Natural killer cell (primary cell): ENCODE results near the gene KCP. TPM values are rescaled to one million over a fixed set of nuclear protein-coding genes. Genes with fewer than 3 reads are reported as not detected.

Source experiments
- ATAC-seq, 3 donors: fragments of 150-1000 bp in 2 of 3; fragments of 200-7000 bp in 1 of 3; cut with Tn5 transposase; 1 replicate in 1 of 3; 2 replicates in 2 of 3; pipeline ENCODE4 v1.10.0; 2021; ENCODE audit warnings: mild to moderate bottlenecking in 2 of 3, moderate library complexity in 2 of 3
- DNase-seq, 2 donors: peaks; one replicate each; pipeline versions ENCODE4 v3.0.0 to v3.0.0-alpha.2; 2013 to 2021; ENCODE audit warnings: mixed read lengths in 1 of 2
- H3K27ac ChIP-seq: one replicate; pipeline ENCODE4 v1.5.1; 2013; ENCODE audit warnings: mild to moderate bottlenecking, low read length
- H3K27me3 ChIP-seq: one replicate; pipeline ENCODE4 v1.6.1; 2013; ENCODE audit warnings: low read length; ENCODE audit not compliant: control insufficient read depth, insufficient read depth
- H3K36me3 ChIP-seq: one replicate; pipeline ENCODE4 v1.6.1; 2013; ENCODE audit warnings: low read length; ENCODE audit not compliant: control insufficient read depth, insufficient read depth
- H3K4me1 ChIP-seq: one replicate; pipeline ENCODE4 v1.6.1; 2013; ENCODE audit warnings: low read length; ENCODE audit not compliant: control insufficient read depth, insufficient read depth
- H3K4me3 ChIP-seq: one replicate; pipeline ENCODE4 v1.5.1; 2013; ENCODE audit warnings: low read length
- H3K9me3 ChIP-seq: one replicate; pipeline ENCODE4 v1.6.1; 2013; ENCODE audit warnings: low read length; ENCODE audit not compliant: control insufficient read depth, insufficient read depth
- H3K27ac Mint-ChIP-seq, 2 donors: one replicate each; pipeline ENCODE4 v1.8.0; 2022; ENCODE audit warnings: mild to moderate bottlenecking in 2 of 2, mixed read lengths in 2 of 2, moderate library complexity in 1 of 2
- H3K27me3 Mint-ChIP-seq, 2 donors: one replicate each; pipeline ENCODE4 v1.8.0; 2022; ENCODE audit warnings: low read depth in 2 of 2, mixed read lengths in 2 of 2
- H3K36me3 Mint-ChIP-seq: one replicate; pipeline ENCODE4 v1.8.0; 2022; ENCODE audit warnings: mixed read lengths
- H3K4me1 Mint-ChIP-seq, 2 donors: one replicate each; pipeline ENCODE4 v1.8.0; 2022; ENCODE audit warnings: mixed read lengths in 2 of 2
- H3K4me3 Mint-ChIP-seq: one replicate; pipeline ENCODE4 v1.8.0; 2022; ENCODE audit warnings: mild to moderate bottlenecking, moderate library complexity, mixed read lengths
- H3K9me3 Mint-ChIP-seq, 2 donors: one replicate each; pipeline ENCODE4 v1.8.0; 2022; ENCODE audit warnings: mixed read lengths in 2 of 2
- CTCF ChIP-seq: fragments of 200-600 bp; IDR thresholded peaks from one replicate; pipeline ENCODE4 v1.8.0; 2022; ENCODE audit warnings: antibody characterized with exemption
- WGBS: methylation state at CpG from one replicate; pipeline ENCODE4 v1.1.7; 2013; ENCODE audit warnings: missing lambda C conversion rate; ENCODE audit not compliant: insufficient coverage; 5-methylcytosine and 5-hydroxymethylcytosine counted together
- intact Hi-C: fragments of 100-400 bp; cut with micrococcal nuclease; formaldehyde crosslinking; loops from one replicate; pipeline ENCODE4 v1.14.2; 2022
- total RNA-seq, 4 donors: library from RNA; stranded (reverse); fragments of 120-200 nt in 1 of 4; gene quantifications; one replicate each; pipeline versions ENCODE4 v1.2.3 to v1.2.4, GENCODE V29; 2013 to 2022

Gene KCP
- total RNA-seq, 3 donors from 2014 or later (not counting 1 experiment from before 2014, with no cell fraction given), result 0.49 to 0.95 TPM; not detected in 1

GRCh38 chr7:128865996-128866877 lies 44.3 kb downstream of the KCP start:
- peak overlapping the region; percentile 0 for H3K4me3 Mint-ChIP-seq
- ATAC-seq, result no peak
- peaks cover 0 to 5% of the 10 kb centered on the region in 2 donors for H3K27me3 Mint-ChIP-seq
- no peak overlapping the region for H3K27ac Mint-ChIP-seq
- peaks cover 30% of the 10 kb centered on the region for H3K4me1 ChIP-seq
- no peaks in the 10 kb centered on the region for H3K9me3 ChIP-seq
- no peaks in the 10 kb centered on the region for H3K9me3 Mint-ChIP-seq
- WGBS, result 97% methylated on average over 27 of the region's 27 CpGs
- H3K4me3 ChIP-seq, result no peak overlapping the region
- peaks cover 16 to 41% of the 10 kb centered on the region in 2 donors for H3K4me1 Mint-ChIP-seq
- no peak for DNase-seq
- H3K27me3 ChIP-seq, result peaks cover 3% of the 10 kb centered on the region
- intact Hi-C loops, result no loop called here
- H3K36me3 Mint-ChIP-seq, result no peaks in the 10 kb centered on the region
- peaks cover 7% of the 10 kb centered on the region for H3K36me3 ChIP-seq
- TF ChIP-seq CTCF, result no peak
- no peak overlapping the region for H3K27ac ChIP-seq

DNA sequence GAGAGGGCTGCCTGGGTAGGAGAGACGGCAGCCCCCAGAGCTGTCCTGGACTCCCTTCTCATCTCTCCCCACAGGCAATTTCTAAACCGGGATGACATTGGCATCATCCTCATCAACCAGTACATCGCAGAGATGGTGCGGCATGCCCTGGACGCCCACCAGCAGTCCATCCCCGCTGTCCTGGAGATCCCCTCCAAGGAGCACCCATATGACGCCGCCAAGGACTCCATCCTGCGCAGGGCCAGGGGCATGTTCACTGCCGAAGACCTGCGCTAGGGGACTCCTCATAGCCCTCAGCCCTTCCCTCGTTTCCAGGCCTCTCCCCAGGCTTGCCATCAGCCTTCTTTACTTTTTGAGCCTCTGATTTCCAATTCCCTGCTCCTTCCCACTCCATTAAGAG lies 45.2 kb downstream of the KCP start:
- Mint-ChIP-seq H3K36me3 (no peaks in the 10 kb centered on the region), H3K27me3 (peaks cover 0 to 4% of the 10 kb centered on the region in 2 donors), H3K27ac (peak overlapping the region in 1 of 2 donors; percentile 23), H3K9me3 (no peaks in the 10 kb centered on the region), H3K4me3 (peak overlapping the region; percentile 0), H3K4me1 (peaks cover 16 to 38% of the 10 kb centered on the region in 2 donors)
- Histone ChIP-seq H3K4me1 (peaks cover 29% of the 10 kb centered on the region), H3K36me3 (peaks cover 7% of the 10 kb centered on the region), H3K27ac (no peak overlapping the region), H3K4me3 (no peak overlapping the region), H3K9me3 (no peaks in the 10 kb centered on the region), H3K27me3 (peaks cover 3% of the 10 kb centered on the region)
- ATAC-seq (no peak), DNase-seq (no peak)
- intact Hi-C loops, result no loop called here
- 97% methylated on average over 12 of the region's 12 CpGs for WGBS
- TF ChIP-seq CTCF, result no peak

- no peaks in the 10 kb centered on the region for H3K9me3 ChIP-seq
- Mint-ChIP-seq H3K27me3 (no peaks in the 10 kb centered on the region), H3K9me3 (no peaks in the 10 kb centered on the region), H3K36me3 (no peaks in the 10 kb centered on the region), H3K27ac (peak overlapping the region; percentile 88 to 96), H3K4me1 (peaks cover 16 to 34% of the 10 kb centered on the region in 2 donors), H3K4me3 (peak overlapping the region; percentile 98)
- peaks cover 19% of the 10 kb centered on the region for H3K4me1 ChIP-seq
- peaks cover 7% of the 10 kb centered on the region for H3K36me3 ChIP-seq
- peak overlapping the region; percentile 74 for H3K27ac ChIP-seq
- peak overlapping the region; percentile 73 for H3K4me3 ChIP-seq
- no peaks in the 10 kb centered on the region for H3K27me3 ChIP-seq
- WGBS, result 0% methylated on average over 6 of the region's 6 CpGs
- peak; percentile 59 for TF ChIP-seq CTCF
- ATAC-seq (peak in 2 of 3 donors; percentile 29 to 32), DNase-seq (peak; percentile 29 to 68)
- intact Hi-C loops, result no loop called here
Measured at GRCh38 chr7:128863433-128863989, 47.0 kb downstream of the KCP start.
